Measurements from ENCODE around the gene ADAP1.

Gene ADAP1

GRCh38 chr7:862157-862556 lies 92.3 kb downstream of the ADAP1 start:
- no peak for DNase-seq (ENCODE audit: low read depth)

- DNase-seq (ENCODE audit: low read depth) = no peak
Measured at GRCh38 chr7:861222-861621, 93.3 kb downstream of the ADAP1 start.

GRCh38 chr7:860149-860548 lies 94.3 kb downstream of the ADAP1 start:
- DNase-seq (ENCODE audit: low read depth) = no peak

GRCh38 chr7:859359-860030 lies 95.0 kb downstream of the ADAP1 start:
- DNase-seq (ENCODE audit: low read depth) = no peak

GRCh38 chr7:857661-858060 lies 96.8 kb downstream of the ADAP1 start:
- DNase-seq (ENCODE audit: low read depth) = no peak

- DNase-seq (ENCODE audit: low read depth) = no peak
Measured at GRCh38 chr7:856444-857095, 97.9 kb downstream of the ADAP1 start.

GRCh38 chr7:855686-856369 lies 98.7 kb downstream of the ADAP1 start:
- no peak for DNase-seq (ENCODE audit: low read depth)

- DNase-seq (ENCODE audit: low read depth) = no peak
Measured at GRCh38 chr7:854118-854775, 100.2 kb downstream of the ADAP1 start.

- no peak for DNase-seq (ENCODE audit: low read depth)
Measured at GRCh38 chr7:853366-854117, 100.9 kb downstream of the ADAP1 start.

GRCh38 chr7:851204-851603 lies 103.3 kb downstream of the ADAP1 start:
- no peak for DNase-seq (ENCODE audit: low read depth)

GRCh38 chr7:849781-850180 lies 104.7 kb downstream of the ADAP1 start:
- no peak for DNase-seq (ENCODE audit: low read depth)

GRCh38 chr7:849145-849544 lies 105.3 kb downstream of the ADAP1 start:
- DNase-seq (ENCODE audit: low read depth) = no peak

Measured in activated T-cell treated with anti-CD3 and anti-CD28 coated beads for 48 hours (primary cell).